NT2/D1 (cell line): ENCODE data around the gene TLL2.

Experiments
- SUZ12 ChIP-seq: IDR thresholded peaks from 2 replicates; pipeline ENCODE4 v1.6.1; 2011; ENCODE audit not compliant: insufficient read length, insufficient read depth; ENCODE audit errors: extremely low read depth
- YY1 ChIP-seq: IDR thresholded peaks from 2 replicates; pipeline ENCODE4 v1.6.1; 2011; ENCODE audit not compliant: insufficient read length, insufficient read depth
- ZNF274 ChIP-seq: IDR thresholded peaks from 2 replicates; pipeline ENCODE4 v1.6.1; 2011; ENCODE audit warnings: mild to moderate bottlenecking, low read depth, low read length

- no peak for TF ChIP-seq YY1
- no peak for TF ChIP-seq ZNF274
- no peak for TF ChIP-seq SUZ12
Observed at GRCh38 chr10:96460316-96460715, 53.4 kb downstream of the TLL2 start.
